SK-N-SH (cell line): ENCODE data around the gene AGBL3. TPM values are rescaled to one million over a fixed set of nuclear protein-coding genes. Genes with fewer than 3 reads are reported as not detected.

ENCODE experiments used
- CTCF ChIA-PET: fragments of 300-600, 350-600 bp; formaldehyde crosslinking; extraction: SDS; loops from one replicate; lab custom pipeline; 2021; lab: Yijun Ruan, JAX
- POLR2A ChIA-PET: fragments of 350-600 bp; sonication (Branson Sonifier 250); formaldehyde crosslinking; extraction: SDS; loops from one replicate; lab custom pipeline; 2020; ENCODE audit warnings: antibody characterized with exemption, inconsistent platforms; lab: Yijun Ruan, JAX
- DNase-seq: peaks from one replicate; pipeline ENCODE4 v3.0.0; 2012
- H2AFZ ChIP-seq: fragments of 200-600 bp; sonication (generic); 2 replicates; pipeline ENCODE4 v1.8.1; 2016; ENCODE audit warnings: antibody characterized with exemption, mild to moderate bottlenecking, low read depth
- H3F3A ChIP-seq: fragments of 200-600 bp; sonication (generic); replicated peaks from 2 replicates; pipeline ENCODE3; 2016; ENCODE audit warnings: antibody characterized with exemption, mild to moderate bottlenecking; ENCODE audit not compliant: insufficient read depth
- H3K27ac ChIP-seq, 2 experiments: fragments of 200-500 bp in 1 of 2; fragments of 200-600 bp in 1 of 2; sonication (Bioruptor generic) in 1 of 2; sonication (generic), shearing (Covaris generic) in 1 of 2; 2 replicates each; pipeline versions ENCODE4 v1.5.1 to v1.6.1; 2014 to 2016; ENCODE audit warnings: low read depth in 2 of 2, inconsistent platforms in 1 of 2, low read length in 1 of 2, mild to moderate bottlenecking in 1 of 2, mixed read lengths in 1 of 2
- H3K27me3 ChIP-seq: fragments of 200-600 bp; sonication (generic), shearing (Covaris generic); 2 replicates; pipeline ENCODE4 v1.6.1; 2016; ENCODE audit warnings: mixed run types; ENCODE audit not compliant: insufficient read depth
- H3K36me3 ChIP-seq, 2 experiments: fragments of 200-500 bp in 1 of 2; fragments of 200-600 bp in 1 of 2; sonication (Bioruptor generic) in 1 of 2; sonication (generic) in 1 of 2; replicated peaks in 1 of 2; 2 replicates each; pipeline versions ENCODE3 to v1.5.1; 2014 to 2016; ENCODE audit warnings: low read length in 1 of 2, mild to moderate bottlenecking in 1 of 2; ENCODE audit not compliant: insufficient read depth in 2 of 2, control insufficient read depth in 1 of 2
- H3K4me1 ChIP-seq, 2 experiments: fragments of 200-500 bp in 1 of 2; fragments of 200-600 bp in 1 of 2; sonication (Bioruptor generic) in 1 of 2; sonication (generic), shearing (Covaris generic) in 1 of 2; 2 replicates each; pipeline versions ENCODE4 v1.5.1 to v1.6.1; 2014 to 2016; ENCODE audit warnings: low read depth in 1 of 2, low read length in 1 of 2, mixed run types in 1 of 2; ENCODE audit not compliant: insufficient read depth in 2 of 2, control insufficient read depth in 1 of 2
- H3K4me2 ChIP-seq: fragments of 200-600 bp; sonication (generic), shearing (Covaris generic); 2 replicates; pipeline ENCODE4 v1.6.1; 2017; ENCODE audit warnings: mixed run types
- H3K4me3 ChIP-seq, 2 experiments: fragments of 200-500 bp in 1 of 2; fragments of 200-600 bp in 1 of 2; sonication (Bioruptor generic) in 1 of 2; sonication (generic), shearing (Covaris generic) in 1 of 2; 2 replicates each; pipeline versions ENCODE4 v1.5.1 to v1.8.1; 2014 to 2016; ENCODE audit warnings: low read depth in 2 of 2, inconsistent platforms in 1 of 2, low read length in 1 of 2, mild to moderate bottlenecking in 1 of 2, mixed read lengths in 1 of 2, moderate library complexity in 1 of 2
- H3K79me2 ChIP-seq: fragments of 200-600 bp; sonication (generic); 2 replicates; pipeline ENCODE4 v1.8.1; 2017; ENCODE audit warnings: mild to moderate bottlenecking; ENCODE audit not compliant: insufficient read depth
- H3K9ac ChIP-seq: fragments of 200-600 bp; sonication (generic); 2 replicates; pipeline ENCODE4 v1.6.1; 2017; ENCODE audit warnings: mixed run types
- H3K9me2 ChIP-seq: fragments of 200-600 bp; sonication (generic); 2 replicates; pipeline ENCODE4 v1.6.1; 2017; ENCODE audit warnings: mixed run types
- H3K9me3 ChIP-seq: fragments of 200-600 bp; sonication (generic); 2 replicates; pipeline ENCODE4 v1.6.1; 2017; ENCODE audit warnings: mixed run types, mild to moderate bottlenecking, moderate library complexity
- H4K20me1 ChIP-seq: fragments of 200-600 bp; sonication (generic); 2 replicates; pipeline ENCODE4 v1.6.1; 2017; ENCODE audit warnings: mild to moderate bottlenecking, mixed run types; ENCODE audit not compliant: insufficient read depth
- CHD2 ChIP-seq: fragments of 150-350 bp; IDR thresholded peaks from 2 replicates; pipeline ENCODE4 v1.6.1; 2018; ENCODE audit warnings: low read length; ENCODE audit not compliant: partially characterized antibody
- EZH2phosphoT487 ChIP-seq: fragments of 200-600 bp; sonication (generic); IDR thresholded peaks from 2 replicates; pipeline ENCODE4 v1.6.1; 2017; ENCODE audit warnings: low read depth, mixed run types, mild to moderate bottlenecking, antibody characterized with exemption, moderate library complexity, borderline replicate concordance
- FOSL2 ChIP-seq: IDR thresholded peaks from 2 replicates; pipeline ENCODE4 v1.4.0; 2012; ENCODE audit warnings: low read depth, mild to moderate bottlenecking, moderate library complexity, borderline replicate concordance
- FOXJ3 ChIP-seq: sonication (generic); formaldehyde crosslinking; IDR thresholded peaks from 2 replicates; pipeline ENCODE4 v1.5.1; 2020; ENCODE audit warnings: mild to moderate bottlenecking, missing genetic modification reagents
- MEF2A ChIP-seq: IDR thresholded peaks from 2 replicates; pipeline ENCODE4 v1.4.0; 2012; ENCODE audit warnings: low read depth, borderline replicate concordance
- MXI1 ChIP-seq: IDR thresholded peaks from 2 replicates; pipeline ENCODE4 v1.6.1; 2012; ENCODE audit warnings: mild to moderate bottlenecking, low read depth, low read length, improper control_type of control experiment
- NFIC ChIP-seq: IDR thresholded peaks from 2 replicates; pipeline ENCODE4 v1.4.0; 2012; ENCODE audit warnings: borderline replicate concordance
- POLR2AphosphoS5 ChIP-seq: IDR thresholded peaks from 2 replicates; pipeline ENCODE4 v1.6.1; 2012; ENCODE audit warnings: low read depth, low read length
- RAD21 ChIP-seq: IDR thresholded peaks from 2 replicates; pipeline ENCODE4 v1.6.1; 2012; ENCODE audit warnings: mild to moderate bottlenecking, low read length
- RCOR1 ChIP-seq: fragments of 150-350 bp; IDR thresholded peaks from 2 replicates; pipeline ENCODE4 v1.6.1; 2017; ENCODE audit warnings: antibody characterized with exemption, low read length
- REST ChIP-seq: IDR thresholded peaks from 2 replicates; pipeline ENCODE4 v1.6.1; 2012; ENCODE audit warnings: mild to moderate bottlenecking, low read depth, low read length, moderate library complexity
- RXRA ChIP-seq: IDR thresholded peaks from 2 replicates; pipeline ENCODE4 v1.4.0; 2012; ENCODE audit warnings: low read depth, mild to moderate bottlenecking, borderline replicate concordance
- SMC3 ChIP-seq: IDR thresholded peaks from 2 replicates; pipeline ENCODE4 v1.6.1; 2012; ENCODE audit warnings: low read depth, low read length, improper control_type of control experiment
- TAF1 ChIP-seq: IDR thresholded peaks from 2 replicates; pipeline ENCODE4 v1.6.1; 2012; ENCODE audit warnings: low read depth, mild to moderate bottlenecking, low read length, moderate library complexity, borderline replicate concordance
- USF1 ChIP-seq: IDR thresholded peaks from 2 replicates; pipeline ENCODE4 v1.4.0; 2012; ENCODE audit warnings: low read depth, borderline replicate concordance
- USF2 ChIP-seq: fragments of 150-350 bp; IDR thresholded peaks from 2 replicates; pipeline ENCODE4 v1.6.1; 2017; ENCODE audit warnings: antibody characterized with exemption, low read length, low read depth, borderline replicate concordance
- YY1 ChIP-seq: IDR thresholded peaks from 2 replicates; pipeline ENCODE4 v1.4.0; 2012; ENCODE audit warnings: low read depth, mild to moderate bottlenecking
- ZBTB33 ChIP-seq: IDR thresholded peaks from 2 replicates; pipeline ENCODE4 v1.4.0; 2012; ENCODE audit warnings: low read depth, borderline replicate concordance
- WGBS: methylation state at CpG from one replicate; pipeline ENCODE4 v1.1.6; 2017; ENCODE audit warnings: low lambda C conversion rate; 5-methylcytosine and 5-hydroxymethylcytosine counted together
- polyA plus RNA-seq, 3 experiments: library from polyadenylated mRNA; depleted of rRNA; stranded (reverse); fragments of >200 nt; gene quantifications; 2 replicates each; pipeline ENCODE4 v1.2.3, GENCODE V29; 2012
- TF ChIP-seq, protein P1 (sequence below): IDR thresholded peaks from 2 replicates; pipeline ENCODE4 v1.4.0; 2012; ENCODE audit warnings: low read depth

AGBL3 gene
- polyA plus RNA-seq, 1 of the 3 experiments (the other 2 are of a cell fraction) = 0.35 TPM

DNA sequence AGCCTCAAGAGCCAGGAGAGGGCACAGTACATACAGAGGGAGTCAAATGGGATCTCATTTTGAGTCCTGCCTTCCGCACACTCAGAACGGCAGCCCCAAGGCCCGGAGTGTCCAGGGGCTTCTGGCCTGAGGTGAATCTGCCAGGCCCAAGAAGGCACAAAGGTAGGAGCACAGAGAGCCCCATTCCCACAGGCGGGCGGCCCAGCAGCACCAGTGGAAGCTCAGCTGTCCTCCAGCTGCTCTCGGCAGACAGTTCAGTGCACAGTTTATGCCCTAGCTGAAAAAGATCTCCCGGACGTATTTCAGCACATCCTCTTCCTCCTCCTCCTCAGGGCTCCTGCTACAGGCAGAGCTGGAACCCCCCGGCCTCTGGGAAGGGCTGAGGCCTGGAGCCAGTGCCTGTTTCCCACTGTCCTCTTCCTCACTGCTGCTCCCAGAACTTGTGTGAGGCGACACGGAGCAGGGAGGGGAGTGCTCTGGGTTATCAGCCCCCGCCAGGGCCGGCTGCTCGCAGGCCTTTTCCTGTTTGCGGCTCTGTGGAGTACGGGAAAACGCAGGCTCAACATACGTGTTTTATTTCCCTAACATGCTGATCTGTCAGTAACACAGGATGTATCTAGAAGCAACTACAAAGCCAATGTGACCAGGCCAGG lies 180.2 kb downstream of the AGBL3 start:
- H3K4me3 ChIP-seq = no peak overlapping the region
- H4K20me1 ChIP-seq = no peaks in the 10 kb centered on the region
- peaks cover 44 to 48% of the 10 kb centered on the region in 2 experiments for H3K36me3 ChIP-seq
- peaks cover 30% of the 10 kb centered on the region for H3K79me2 ChIP-seq
- POLR2A ChIA-PET = interaction anchor here (0.8 kb wide), 1 partner anchor 180 kb away, joined by 3 read pairs; the partner anchor contains the start of gene AGBL3
- no peaks in the 10 kb centered on the region for H3K27me3 ChIP-seq
- CTCF ChIA-PET = no interaction called here
- WGBS = 97% methylated on average over 18 of the region's 18 CpGs
- no peak overlapping the region for H2AFZ ChIP-seq
- no peak overlapping the region for H3K9ac ChIP-seq
- no peak overlapping the region for H3K27ac ChIP-seq
- TF ChIP-seq, protein P1, sequence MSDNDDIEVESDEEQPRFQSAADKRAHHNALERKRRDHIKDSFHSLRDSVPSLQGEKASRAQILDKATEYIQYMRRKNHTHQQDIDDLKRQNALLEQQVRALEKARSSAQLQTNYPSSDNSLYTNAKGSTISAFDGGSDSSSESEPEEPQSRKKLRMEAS = no peak
- TF ChIP-seq MEF2A (no peak), FOSL2 (no peak), REST (no peak), FOXJ3 (CRISPR knock-in tag) (no peak), ZBTB33 (no peak), RXRA (no peak), USF2 (no peak), NFIC (no peak), EZH2phosphoT487 (no peak), RCOR1 (no peak), POLR2AphosphoS5 (no peak), MXI1 (no peak), SMC3 (no peak), USF1 (no peak), CHD2 (no peak), RAD21 (no peak), TAF1 (no peak), YY1 (no peak)
- H3F3A ChIP-seq = peaks cover 13% of the 10 kb centered on the region
- peaks cover 3 to 24% of the 10 kb centered on the region in 2 experiments; a peak in 3 of 4 replicates for H3K4me1 ChIP-seq
- H3K9me3 ChIP-seq = no peaks in the 10 kb centered on the region
- DNase-seq = no peak
- no peaks in the 10 kb centered on the region for H3K9me2 ChIP-seq
- H3K4me2 ChIP-seq = no peak overlapping the region
